H1 (cell line): ENCODE measurements around the gene ASMTL. TPM values are rescaled to one million over a fixed set of nuclear protein-coding genes. Genes with fewer than 3 reads are reported as not detected.

Experiments
- ASH2L ChIP-seq: fragments of 200-600, 300-600 bp; sonication (generic); IDR thresholded peaks from one replicate; pipeline ENCODE4 v1.7.1; 2017; ENCODE audit warnings: low read length
- BACH1 ChIP-seq: IDR thresholded peaks from 2 replicates; pipeline ENCODE4 v1.6.1; 2012; ENCODE audit warnings: low read length, improper control_type of control experiment
- EGR1 ChIP-seq: IDR thresholded peaks from 2 replicates; pipeline ENCODE4 v1.6.1; 2011; ENCODE audit warnings: low read depth, low read length, borderline replicate concordance
- FOSL1 ChIP-seq: IDR thresholded peaks from 2 replicates; pipeline ENCODE4 v1.6.1; 2011; ENCODE audit warnings: mild to moderate bottlenecking, low read depth, low read length, moderate library complexity; ENCODE audit not compliant: insufficient read depth
- GABPA ChIP-seq: IDR thresholded peaks from 2 replicates; pipeline ENCODE4 v1.6.1; 2011; ENCODE audit warnings: mild to moderate bottlenecking, low read length, moderate library complexity, borderline replicate concordance; ENCODE audit not compliant: insufficient read depth
- HDAC2 ChIP-seq, 2 experiments: fragments of 300-600 bp in 1 of 2; sonication (generic) in 1 of 2; IDR thresholded peaks; 2 replicates each; pipeline ENCODE4 v1.6.1; 2011 to 2012; ENCODE audit warnings: low read depth in 2 of 2, low read length in 2 of 2, mild to moderate bottlenecking in 2 of 2, moderate library complexity in 2 of 2, borderline replicate concordance in 1 of 2, inconsistent platforms in 1 of 2
- HDAC6 ChIP-seq: IDR thresholded peaks from one replicate; pipeline ENCODE4 v1.7.1; 2012; ENCODE audit warnings: low read depth, mild to moderate bottlenecking, inconsistent platforms, low read length, moderate library complexity
- JUND ChIP-seq: IDR thresholded peaks from 2 replicates; pipeline ENCODE4 v1.6.1; 2011; ENCODE audit warnings: mild to moderate bottlenecking, improper control_type of control experiment, low read length
- MAX ChIP-seq: IDR thresholded peaks from 2 replicates; pipeline ENCODE4 v1.6.1; 2012; ENCODE audit warnings: inconsistent platforms
- POU5F1 ChIP-seq: IDR thresholded peaks from 2 replicates; pipeline ENCODE4 v1.6.1; 2011; ENCODE audit warnings: low read depth, mild to moderate bottlenecking, low read length, moderate library complexity
- RFX5 ChIP-seq: IDR thresholded peaks from 2 replicates; pipeline ENCODE4 v1.6.1; 2011; ENCODE audit warnings: low read depth, low read length, improper control_type of control experiment, borderline replicate concordance
- SIN3A ChIP-seq, 2 experiments: IDR thresholded peaks in 1 of 2; conservative IDR thresholded peaks in 1 of 2; 2 replicates each; pipeline ENCODE4 v1.6.1; 2011 to 2012; ENCODE audit warnings: low read length in 2 of 2, improper control_type of control experiment in 1 of 2, low read depth in 1 of 2, mild to moderate bottlenecking in 1 of 2
- SP1 ChIP-seq: IDR thresholded peaks from 2 replicates; pipeline ENCODE4 v1.6.1; 2011; ENCODE audit warnings: low read depth, low read length
- TAF7 ChIP-seq: optimal IDR thresholded peaks from 2 replicates; pipeline ENCODE3; 2011; ENCODE audit warnings: low read depth, mild to moderate bottlenecking, inconsistent platforms, low read length, moderate library complexity, borderline replicate concordance
- TBP ChIP-seq: IDR thresholded peaks from 2 replicates; pipeline ENCODE4 v1.6.1; 2011; ENCODE audit warnings: low read depth, low read length, improper control_type of control experiment
- YY1 ChIP-seq: IDR thresholded peaks from 2 replicates; pipeline ENCODE4 v1.6.1; 2011; ENCODE audit warnings: low read depth, mild to moderate bottlenecking, low read length
- polyA plus RNA-seq, 7 experiments: library from polyadenylated mRNA; depleted of rRNA in 3 of 7; stranded (reverse) in 5 of 7; unstranded in 2 of 7; fragments of >200 nt in 5 of 7; fragments of 200-250 nt in 2 of 7; gene quantifications; 1 replicate in 5 of 7; 2 replicates in 1 of 7; 4 replicates in 1 of 7; pipeline versions ENCODE4 v1.2.1 to v1.2.3, GENCODE V29; 2011 to 2013; ENCODE audit warnings: missing spikeins in 2 of 7, mixed read lengths in 2 of 7
- total RNA-seq: library from RNA; stranded (reverse); fragmentation: NEBNext Ultra II Directional; extraction: Animal tissue kit (Norgen Biotek cat#: 25700); gene quantifications from 2 replicates; pipeline ENCODE4 v1.2.1, GENCODE V29; 2021

The ASMTL gene
- total and polyA plus RNA-seq, 2 of the 8 experiments (the other 6 are each of a cell fraction or from before 2014, with no cell fraction given), result 75.6 to 81.4 TPM

GRCh38 chrX:1452516-1453394 is at the start of gene ASMTL (continued):
- no peak for TF ChIP-seq JUND
- peak; percentile 55 for TF ChIP-seq ASH2L
- peak; percentile 92 for TF ChIP-seq BACH1
- TF ChIP-seq EGR1, result peak; percentile 13; the same call in 1 of the 2 replicates
- no peak for TF ChIP-seq GABPA
- TF ChIP-seq POU5F1, result no peak
- TF ChIP-seq RFX5, result no peak
- TF ChIP-seq FOSL1, result no peak
- TF ChIP-seq SP1, result peak; percentile 75; the same call in 1 of the 2 replicates
- peak; percentile 53 to 75; a peak in 2 of 4 replicates for TF ChIP-seq SIN3A (conservative IDR thresholded peaks at IDR 0.05 in 1 of 2, IDR thresholded peaks at IDR 0.05 in 1 of 2; ENCODE audit: low read depth in 1 of 2, low read length in 2 of 2)
- peak; percentile 27 for TF ChIP-seq MAX
- peak; percentile 96 for TF ChIP-seq TAF7
- peak; percentile 6 for TF ChIP-seq HDAC6
- peak; percentile 92 for TF ChIP-seq TBP
- TF ChIP-seq YY1, result peak; percentile 86
- TF ChIP-seq HDAC2 (IDR thresholded peaks at IDR 0.05; ENCODE audit: borderline replicate concordance in 1 of 2, low read depth in 2 of 2, low read length in 2 of 2), result 0 out of 4 replicates have a peak, but pooled peaks of 1 of the 2 experiments have one; percentile 31
- TF ChIP-seq, all 59 proteins: peak for 21
